Common myeloid progenitor, CD34-positive (primary cell): Measurements from ENCODE around the gene RBBP5.
A peak's percentile ranks its signal among the peaks of the same experiment; 100 is the strongest.

Experiments
- CTCF ChIA-PET: fragments of 350-600 bp; sonication (Branson Sonifier 250); formaldehyde crosslinking; loops from one replicate; lab custom pipeline; 2021; ENCODE audit warnings: antibody characterized with exemption; lab: Charles Lee
- POLR2A ChIA-PET: fragments of 350-600 bp; sonication (Branson Sonifier 250); formaldehyde crosslinking; loops from one replicate; lab custom pipeline; 2021; ENCODE audit warnings: antibody characterized with exemption; lab: Charles Lee
- DNase-seq, 3 donors: peaks; one replicate each; pipeline versions ENCODE4 v3.0.0 to v3.0.0-alpha.2; 2013
- H3K27ac ChIP-seq, 2 experiments: 1 replicate in 1 of 2; 2 replicates in 1 of 2; pipeline ENCODE4 v1.7.0; 2013; ENCODE audit warnings: inconsistent platforms in 2 of 2, low read length in 2 of 2, mild to moderate bottlenecking in 2 of 2, low read depth in 1 of 2, moderate library complexity in 1 of 2; ENCODE audit not compliant: severe bottlenecking in 2 of 2, insufficient read depth in 1 of 2, poor library complexity in 1 of 2
- H3K27me3 ChIP-seq, 5 experiments: replicated peaks in 2 of 5; 1 replicate in 3 of 5; 2 replicates in 2 of 5; pipeline versions ENCODE4 v1.6.1 to v1.7.0; 2013; ENCODE audit warnings: low read length in 4 of 5, mild to moderate bottlenecking in 2 of 5, moderate library complexity in 2 of 5, inconsistent platforms in 1 of 5; ENCODE audit not compliant: insufficient read depth in 5 of 5, control insufficient read depth in 4 of 5
- H3K36me3 ChIP-seq, 4 experiments: 1 replicate in 2 of 4; 2 replicates in 2 of 4; pipeline versions ENCODE4 v1.6.1 to v1.7.0; 2013; ENCODE audit warnings: low read length in 3 of 4, control low read depth in 1 of 4, mild to moderate bottlenecking in 1 of 4; ENCODE audit not compliant: control insufficient read depth in 4 of 4, insufficient read depth in 4 of 4
- H3K4me1 ChIP-seq, 4 experiments: 1 replicate in 3 of 4; 2 replicates in 1 of 4; pipeline versions ENCODE4 v1.6.1 to v1.7.1; 2013; ENCODE audit warnings: low read length in 3 of 4, mild to moderate bottlenecking in 3 of 4, control low read depth in 1 of 4, inconsistent platforms in 1 of 4, moderate library complexity in 1 of 4; ENCODE audit not compliant: control insufficient read depth in 4 of 4, insufficient read depth in 4 of 4; ENCODE audit errors: control extremely low read depth in 1 of 4
- H3K4me3 ChIP-seq, 7 experiments: 1 replicate in 4 of 7; 2 replicates in 3 of 7; pipeline versions ENCODE4 v1.5.1 to v1.7.0; 2013; ENCODE audit warnings: mild to moderate bottlenecking in 7 of 7, low read length in 6 of 7, moderate library complexity in 6 of 7, inconsistent platforms in 2 of 7, low read depth in 2 of 7, control low read depth in 1 of 7; ENCODE audit not compliant: insufficient read depth in 4 of 7, control insufficient read depth in 1 of 7; ENCODE audit errors: extremely low read depth in 1 of 7
- H3K9me3 ChIP-seq, 5 experiments: 1 replicate in 4 of 5; 2 replicates in 1 of 5; pipeline versions ENCODE4 v1.6.1 to v1.7.1; 2013; ENCODE audit warnings: low read length in 4 of 5, mild to moderate bottlenecking in 2 of 5, inconsistent platforms in 1 of 5, low read depth in 1 of 5, moderate library complexity in 1 of 5; ENCODE audit not compliant: control insufficient read depth in 4 of 5, insufficient read depth in 2 of 5; ENCODE audit errors: control extremely low read depth in 1 of 5
- WGBS: methylation state at CpG from one replicate; pipeline ENCODE4 v1.1.5; 2013; ENCODE audit not compliant: insufficient coverage; 5-methylcytosine and 5-hydroxymethylcytosine counted together

Gene RBBP5

DNA sequence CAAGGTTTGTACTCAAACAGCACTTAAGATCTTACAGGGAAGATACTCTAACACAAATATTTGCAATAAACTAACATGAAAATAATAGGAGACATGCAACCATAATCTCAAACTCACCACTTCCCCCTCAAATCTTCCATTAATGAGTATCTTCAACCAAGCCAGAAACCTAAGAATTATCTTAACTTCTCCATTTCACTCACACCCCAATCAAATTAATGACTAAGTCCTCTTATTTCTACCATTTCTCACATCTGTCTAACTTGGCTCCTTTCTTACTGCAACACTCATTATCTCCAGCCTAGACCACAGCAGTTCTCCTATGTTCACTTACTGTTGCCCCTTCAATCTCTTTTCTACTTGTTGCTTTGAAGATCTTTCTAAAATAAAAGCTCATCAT, 10.4 kb downstream of the RBBP5 start:
- DNase-seq = peak in 2 of 3 donors; percentile 23 to 48
- ChIA-PET POLR2A (no interaction called here), CTCF (interaction anchor here (0.9 to 1.5 kb wide), 5 partner anchors 9 to 47 kb away, joined by 3 to 6 read pairs (median 3); no protein-coding TSS in a partner anchor)
- no peaks in the 10 kb centered on the region for H3K27me3 ChIP-seq
- no peaks in the 10 kb centered on the region for H3K9me3 ChIP-seq
- H3K4me3 ChIP-seq = no peak overlapping the region
- no peaks in the 10 kb centered on the region for H3K4me1 ChIP-seq
- no peak overlapping the region for H3K27ac ChIP-seq
- peaks cover 8 to 38% (median 28%) of the 10 kb centered on the region in 4 experiments for H3K36me3 ChIP-seq

DNA sequence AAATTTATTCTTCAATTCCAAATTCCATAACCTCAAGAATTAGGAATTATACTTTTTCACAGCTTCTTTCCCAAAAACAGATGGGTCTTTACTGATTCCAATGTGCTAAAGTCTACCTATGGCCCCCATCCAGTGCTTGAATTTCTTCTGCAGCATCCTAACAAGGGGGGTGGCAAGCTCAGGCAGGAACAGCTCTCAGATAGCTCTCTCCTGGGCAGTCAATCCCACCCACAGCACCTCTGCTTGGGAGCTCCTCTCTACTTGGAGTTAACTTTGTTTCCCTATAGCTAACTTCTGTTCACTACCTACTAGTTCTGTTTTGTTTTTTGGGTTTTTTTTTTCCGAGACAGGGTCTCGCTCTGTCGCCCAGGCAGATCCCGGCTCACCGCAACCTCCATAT, 12.1 kb downstream of the RBBP5 start:
- Histone ChIP-seq H3K4me1 (no peaks in the 10 kb centered on the region), H3K27ac (no peak overlapping the region), H3K4me3 (no peak overlapping the region), H3K36me3 (peaks cover 6 to 48% (median 32%) of the 10 kb centered on the region in 4 experiments), H3K27me3 (no peaks in the 10 kb centered on the region), H3K9me3 (no peaks in the 10 kb centered on the region)
- ChIA-PET POLR2A (interaction anchor here (0.7 to 2.3 kb wide), 2 partner anchors 10 to 12 kb away, joined by 5 to 6 read pairs; partner anchors contain the start of gene RBBP5), CTCF (interaction anchor here (0.7 to 2.6 kb wide), 4 partner anchors 10 to 48 kb away, joined by 3 to 9 read pairs (median 6); no protein-coding TSS in a partner anchor)
- no peak for DNase-seq
- WGBS = 85% methylated on average over 5 of the region's 5 CpGs

DNA sequence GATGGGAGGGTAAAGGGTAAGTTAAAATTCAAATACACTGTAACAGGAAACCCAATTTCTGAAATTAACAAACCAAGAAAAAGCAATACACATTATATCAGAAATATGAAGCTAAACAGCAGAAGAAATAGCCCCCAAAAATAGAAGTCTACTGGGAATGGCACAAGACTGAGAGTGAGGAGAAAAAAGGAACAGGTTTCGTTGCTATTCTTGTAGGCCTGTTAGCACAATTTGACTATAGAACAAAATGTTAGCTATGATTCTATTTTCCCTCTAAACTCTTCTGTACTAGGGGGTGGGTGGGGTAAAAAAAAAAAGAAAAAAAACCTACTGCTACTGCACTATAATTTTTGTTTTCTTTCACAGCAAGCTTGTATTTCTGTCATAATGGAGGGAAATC, 12.5 kb downstream of the RBBP5 start:
- peaks cover 5 to 48% (median 30%) of the 10 kb centered on the region in 4 experiments for H3K36me3 ChIP-seq
- no peaks in the 10 kb centered on the region for H3K4me1 ChIP-seq
- ChIA-PET CTCF (interaction anchor here (1.8 to 2.6 kb wide), 3 partner anchors 11 to 47 kb away, joined by 4 to 9 read pairs (median 8); no protein-coding TSS in a partner anchor), POLR2A (interaction anchor here (0.7 to 2.3 kb wide), 2 partner anchors 11 to 12 kb away, joined by 5 to 6 read pairs; partner anchors contain the start of gene RBBP5)
- WGBS = no CpG with 5 or more reads among the region's 1 CpG
- no peaks in the 10 kb centered on the region for H3K27me3 ChIP-seq
- peak overlapping the region in 1 of 2 experiments; percentile 17 for H3K27ac ChIP-seq
- no peaks in the 10 kb centered on the region for H3K9me3 ChIP-seq
- DNase-seq = no peak
- H3K4me3 ChIP-seq = no peak overlapping the region

DNA sequence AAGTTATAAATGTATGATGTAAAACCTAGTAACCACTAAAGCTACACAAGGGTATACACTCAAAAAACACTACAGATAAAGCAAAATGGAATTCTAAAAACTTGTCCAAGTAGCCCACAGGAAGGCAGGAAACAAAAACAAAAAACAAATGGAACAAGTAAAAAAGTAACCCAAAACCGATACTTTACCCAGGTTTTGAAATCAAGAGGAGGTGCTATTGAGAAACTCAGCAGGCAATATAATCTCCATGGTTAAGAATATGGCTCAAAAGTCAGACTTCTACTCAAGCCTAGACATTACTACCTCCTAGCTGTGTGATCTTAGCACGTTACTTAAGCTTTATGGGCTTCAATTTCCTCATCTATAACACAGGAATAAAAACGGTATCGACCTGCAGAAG, 13.3 kb downstream of the RBBP5 start:
- POLR2A ChIA-PET = interaction anchor here (2.3 kb wide), 1 partner anchor 13 kb away, joined by 6 read pairs; the partner anchor contains the start of gene RBBP5
- Histone ChIP-seq H3K27ac (no peak overlapping the region), H3K27me3 (no peaks in the 10 kb centered on the region), H3K36me3 (peaks cover 5 to 51% (median 31%) of the 10 kb centered on the region in 4 experiments), H3K4me3 (no peak overlapping the region), H3K9me3 (no peaks in the 10 kb centered on the region), H3K4me1 (no peaks in the 10 kb centered on the region)
- CTCF ChIA-PET = interaction anchor here (1.2 to 2.6 kb wide), 4 partner anchors 11 to 46 kb away, joined by 4 to 9 read pairs (median 6); no protein-coding TSS in a partner anchor
- 100% methylated on average over 1 of the region's 4 CpGs for WGBS
- DNase-seq = no peak

DNA sequence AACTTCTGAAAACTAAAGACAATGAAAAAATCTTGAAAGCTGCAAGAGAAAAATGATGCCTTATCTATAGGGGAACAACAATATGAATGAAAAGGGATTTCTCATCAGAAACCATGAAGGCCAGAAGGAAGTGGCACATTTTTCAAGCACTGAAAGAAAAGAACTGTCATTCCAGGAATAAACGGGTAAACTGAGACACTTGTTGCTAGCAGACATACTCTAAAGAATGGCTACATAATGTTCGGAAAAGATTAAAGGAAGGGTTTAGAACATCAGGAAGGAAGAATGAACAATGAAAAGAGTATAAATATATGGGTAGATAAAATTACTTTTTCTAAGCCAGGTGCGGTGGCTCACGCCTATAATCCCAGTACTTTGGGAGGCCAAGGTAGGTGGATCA, 14.5 kb downstream of the RBBP5 start:
- Histone ChIP-seq H3K4me3 (no peak overlapping the region), H3K36me3 (peaks cover 5 to 53% (median 35%) of the 10 kb centered on the region in 4 experiments), H3K27ac (no peak overlapping the region), H3K4me1 (no peaks in the 10 kb centered on the region), H3K9me3 (no peaks in the 10 kb centered on the region), H3K27me3 (no peaks in the 10 kb centered on the region)
- 97% methylated on average over 4 of the region's 4 CpGs for WGBS
- DNase-seq = no peak
- CTCF ChIA-PET = interaction anchor here (1.2 kb wide), 1 partner anchor 15 kb away, joined by 4 read pairs; no protein-coding TSS in a partner anchor
- POLR2A ChIA-PET = no interaction called here

DNA sequence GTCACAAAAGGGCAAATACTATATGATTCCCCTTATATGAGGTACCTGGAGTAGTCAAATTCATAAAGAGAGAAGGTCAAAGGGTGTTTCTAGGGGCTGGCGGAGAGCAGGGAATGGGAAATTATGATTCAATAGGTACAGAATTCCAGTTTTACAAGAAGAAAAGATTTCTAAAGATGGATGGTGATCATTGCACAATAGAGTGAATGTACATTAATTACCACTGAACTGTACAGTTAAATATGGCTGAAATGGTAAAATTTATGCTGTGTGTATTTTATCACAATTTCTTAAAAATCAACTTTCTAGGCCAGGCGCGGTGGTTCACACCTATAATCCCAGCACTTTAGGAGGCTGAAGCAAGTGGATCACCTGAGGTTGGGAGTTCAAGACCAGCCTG, 19.4 kb downstream of the RBBP5 start:
- WGBS = no CpG with 5 or more reads among the region's 3 CpGs
- ChIA-PET CTCF (no interaction called here), POLR2A (no interaction called here)
- H3K27ac ChIP-seq = no peak overlapping the region
- H3K9me3 ChIP-seq = no peaks in the 10 kb centered on the region
- no peak for DNase-seq
- no peaks in the 10 kb centered on the region for H3K27me3 ChIP-seq
- H3K36me3 ChIP-seq = peaks cover 16 to 79% (median 52%) of the 10 kb centered on the region in 4 experiments
- no peaks in the 10 kb centered on the region for H3K4me1 ChIP-seq
- no peak overlapping the region for H3K4me3 ChIP-seq

DNA sequence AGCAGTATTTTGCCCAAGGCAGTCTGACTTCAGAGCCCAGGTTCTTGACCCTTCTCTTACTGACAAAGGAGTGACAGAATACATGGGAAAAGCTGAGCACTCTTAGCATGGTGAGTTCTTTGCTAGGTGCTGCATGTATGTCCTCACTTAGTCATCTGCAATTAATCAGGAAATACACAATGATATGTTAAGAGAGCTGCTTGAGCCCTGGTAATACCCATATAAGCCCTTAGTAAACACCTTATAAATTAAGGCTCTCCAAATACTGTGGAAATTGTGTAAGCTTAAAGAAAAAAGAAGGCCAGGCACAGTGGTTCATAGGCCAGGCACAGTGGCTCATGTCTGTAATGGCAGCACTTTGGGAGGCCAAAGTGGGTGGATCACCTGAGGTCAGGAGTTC, 23.5 kb downstream of the RBBP5 start:
- Histone ChIP-seq H3K4me1 (no peaks in the 10 kb centered on the region), H3K4me3 (no peak overlapping the region), H3K27me3 (no peaks in the 10 kb centered on the region), H3K27ac (no peak overlapping the region), H3K9me3 (no peaks in the 10 kb centered on the region), H3K36me3 (peaks cover 34 to 86% (median 57%) of the 10 kb centered on the region in 4 experiments)
- no peak for DNase-seq
- ChIA-PET POLR2A (no interaction called here), CTCF (interaction anchor here (1.3 kb wide), 1 partner anchor 12 kb away, joined by 4 read pairs; no protein-coding TSS in a partner anchor)
